Stimulated activated CD8-positive, alpha-beta memory T cell treated with anti-CD3 and anti-CD28 coated beads, Interleukin-7, amount 100 ng/mL, for 1 hour (primary cell): ENCODE results near the gene NAALADL2.
"Not testable (repeated sequence)": the region's sequence is repeated elsewhere in the genome, so short reads cannot be mapped to it uniquely, and the experiment has no call there.

Source experiments
- DNase-seq, 2 donors: peaks; one replicate each; pipeline ENCODE4 v3.0.0-alpha.2; 2020; ENCODE audit warnings: low read depth in 2 of 2

The NAALADL2 gene

GRCh38 chr3:175479800-175480199 lies 620.7 kb downstream of the NAALADL2 start:
- no peak for DNase-seq

GRCh38 chr3:175484666-175485065 lies 625.5 kb downstream of the NAALADL2 start:
- DNase-seq, result no peak

GRCh38 chr3:175485436-175485835 lies 626.3 kb downstream of the NAALADL2 start:
- DNase-seq, result no peak

GRCh38 chr3:175486255-175486654 lies 627.1 kb downstream of the NAALADL2 start:
- DNase-seq, result no peak

- no peak for DNase-seq
These were observed 630.3 kb downstream of the NAALADL2 start for GRCh38 chr3:175489406-175489805.

GRCh38 chr3:175493301-175493700 lies 634.2 kb downstream of the NAALADL2 start:
- no peak for DNase-seq

- DNase-seq, result no peak
These were observed 636.2 kb downstream of the NAALADL2 start for GRCh38 chr3:175495331-175495730.

- DNase-seq, result no peak
These were observed 643.0 kb downstream of the NAALADL2 start for GRCh38 chr3:175502155-175502554.

GRCh38 chr3:175511219-175511785 lies 652.2 kb downstream of the NAALADL2 start:
- DNase-seq, result no peak

GRCh38 chr3:175512700-175513099 lies 653.6 kb downstream of the NAALADL2 start:
- no peak for DNase-seq

- no peak for DNase-seq
These were observed 659.3 kb downstream of the NAALADL2 start for GRCh38 chr3:175518459-175518858.

- DNase-seq, result no peak
These were observed 662.3 kb downstream of the NAALADL2 start for GRCh38 chr3:175521406-175521805.

GRCh38 chr3:175526191-175526590 lies 667.1 kb downstream of the NAALADL2 start:
- DNase-seq, result no peak

- no peak for DNase-seq
These were observed 667.6 kb downstream of the NAALADL2 start for GRCh38 chr3:175526609-175527280.

GRCh38 chr3:175528693-175529092 lies 669.6 kb downstream of the NAALADL2 start:
- DNase-seq, result not testable (repeated sequence)

- no peak for DNase-seq
These were observed 676.2 kb downstream of the NAALADL2 start for GRCh38 chr3:175535351-175535750.

GRCh38 chr3:175546115-175546514 lies 687.0 kb downstream of the NAALADL2 start:
- DNase-seq, result no peak

- no peak for DNase-seq
These were observed 693.8 kb downstream of the NAALADL2 start for GRCh38 chr3:175552929-175553328.

GRCh38 chr3:175554801-175555200 lies 695.7 kb downstream of the NAALADL2 start:
- DNase-seq, result no peak

GRCh38 chr3:175558261-175558660 lies 699.1 kb downstream of the NAALADL2 start:
- DNase-seq, result no peak

GRCh38 chr3:175564363-175564762 lies 705.2 kb downstream of the NAALADL2 start:
- DNase-seq, result no peak

GRCh38 chr3:175571096-175571495 lies 712.0 kb downstream of the NAALADL2 start:
- DNase-seq, result no peak

- no peak for DNase-seq
These were observed 714.1 kb downstream of the NAALADL2 start for GRCh38 chr3:175573226-175573625.

- DNase-seq, result no peak
These were observed 721.2 kb downstream of the NAALADL2 start for GRCh38 chr3:175580318-175580717.
